Breast epithelium (tissue), 3 donors: ENCODE measurements around the gene ZNF322.

Experiments
- POLR2A ChIP-seq: fragments of 450-650 bp; IDR thresholded peaks from one replicate; pipeline ENCODE4 v1.6.1; 2016; ENCODE audit warnings: antibody characterized with exemption, mild to moderate bottlenecking, moderate library complexity
- POLR2AphosphoS5 ChIP-seq, 3 donors: sonication (generic); formaldehyde crosslinking; IDR thresholded peaks; one replicate each; pipeline ENCODE4 v1.6.1; 2017; ENCODE audit warnings: antibody characterized with exemption in 3 of 3
- TF ChIP-seq, protein P1 (sequence below), 3 donors: fragments of 450-650 bp; IDR thresholded peaks; one replicate each; pipeline ENCODE4 v1.5.1; 2016 to 2017; ENCODE audit warnings: antibody characterized with exemption in 3 of 3, mild to moderate bottlenecking in 3 of 3, moderate library complexity in 3 of 3

DNA sequence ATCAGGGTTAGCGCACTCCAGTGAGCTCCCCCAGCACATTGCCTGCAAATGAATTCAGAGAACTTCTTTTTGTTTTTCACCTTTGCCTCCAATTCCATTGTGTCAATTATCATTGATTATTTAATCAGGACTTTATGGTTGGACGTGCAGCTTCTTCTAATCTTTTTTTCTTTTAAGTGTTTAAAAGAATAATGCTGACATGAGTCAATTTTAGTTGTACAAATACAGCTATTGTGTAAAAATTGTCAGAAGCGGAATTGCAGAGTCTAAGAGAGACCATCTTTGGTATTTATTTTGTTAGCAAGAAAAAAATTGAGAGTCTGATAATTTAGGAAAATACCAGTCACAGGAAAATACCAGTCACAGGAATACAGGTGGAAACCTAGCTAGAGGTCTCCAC is 57.3 kb downstream of the ZNF322 start:
- TF ChIP-seq, protein P1, sequence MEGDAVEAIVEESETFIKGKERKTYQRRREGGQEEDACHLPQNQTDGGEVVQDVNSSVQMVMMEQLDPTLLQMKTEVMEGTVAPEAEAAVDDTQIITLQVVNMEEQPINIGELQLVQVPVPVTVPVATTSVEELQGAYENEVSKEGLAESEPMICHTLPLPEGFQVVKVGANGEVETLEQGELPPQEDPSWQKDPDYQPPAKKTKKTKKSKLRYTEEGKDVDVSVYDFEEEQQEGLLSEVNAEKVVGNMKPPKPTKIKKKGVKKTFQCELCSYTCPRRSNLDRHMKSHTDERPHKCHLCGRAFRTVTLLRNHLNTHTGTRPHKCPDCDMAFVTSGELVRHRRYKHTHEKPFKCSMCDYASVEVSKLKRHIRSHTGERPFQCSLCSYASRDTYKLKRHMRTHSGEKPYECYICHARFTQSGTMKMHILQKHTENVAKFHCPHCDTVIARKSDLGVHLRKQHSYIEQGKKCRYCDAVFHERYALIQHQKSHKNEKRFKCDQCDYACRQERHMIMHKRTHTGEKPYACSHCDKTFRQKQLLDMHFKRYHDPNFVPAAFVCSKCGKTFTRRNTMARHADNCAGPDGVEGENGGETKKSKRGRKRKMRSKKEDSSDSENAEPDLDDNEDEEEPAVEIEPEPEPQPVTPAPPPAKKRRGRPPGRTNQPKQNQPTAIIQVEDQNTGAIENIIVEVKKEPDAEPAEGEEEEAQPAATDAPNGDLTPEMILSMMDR (IDR thresholded peaks at IDR 0.05), result no peak
- TF ChIP-seq POLR2AphosphoS5 (IDR thresholded peaks at IDR 0.05) (no peak), POLR2A (no peak)
